Endothelial cell of umbilical vein (primary cell): ENCODE data around the gene EEF2K. TPM values are rescaled to one million over a fixed set of nuclear protein-coding genes. Genes with fewer than 3 reads are reported as not detected.
A peak's percentile ranks its signal among the peaks of the same experiment; 100 is the strongest.

Experiments
- BruUV-seq: library from RNA; stranded (reverse); fragments of 400-500 nt; replicated peaks from 2 replicates; lab custom pipeline; 2021; lab: Mats Ljungman, UMichigan
- CTCF ChIA-PET: fragments of 300-600, 350-600 bp; sonication (Branson Sonifier 250); formaldehyde crosslinking; loops from one replicate; lab custom pipeline; 2021; ENCODE audit warnings: antibody characterized with exemption, inconsistent platforms; lab: Charles Lee
- POLR2A ChIA-PET: fragments of 300-600, 350-600 bp; sonication (Branson Sonifier 250); formaldehyde crosslinking; loops from one replicate; lab custom pipeline; 2021; ENCODE audit warnings: antibody characterized with exemption, inconsistent platforms; lab: Charles Lee
- DNase-seq: peaks from one replicate; pipeline ENCODE4 v3.0.0-alpha.2; 2011; ENCODE audit warnings: low read depth, low spot score
- FAIRE-seq: peaks from 2 replicates; lab custom pipeline; 2011; peaks lifted over from hg19 to GRCh38; lab: Jason Lieb, UNC
- H2AFZ ChIP-seq: 2 replicates; pipeline ENCODE4 v1.6.0; 2012; ENCODE audit warnings: low read depth, low read length, control low read depth, inconsistent platforms
- H3K27ac ChIP-seq: 2 replicates; pipeline ENCODE4 v1.5.1; 2011; ENCODE audit warnings: low read depth, mild to moderate bottlenecking, control low read depth, low read length, moderate library complexity; ENCODE audit not compliant: insufficient read depth
- H3K27me3 ChIP-seq, 2 experiments: 2 replicates each; pipeline versions ENCODE4 v1.6.0 to v1.6.1; 2011; ENCODE audit warnings: low read length in 2 of 2, mixed read lengths in 1 of 2; ENCODE audit not compliant: control insufficient read depth in 2 of 2, insufficient read depth in 2 of 2
- H3K36me3 ChIP-seq, 2 experiments: 2 replicates in 1 of 2; 3 replicates in 1 of 2; pipeline ENCODE4 v1.5.1; 2011; ENCODE audit warnings: low read length in 2 of 2, mild to moderate bottlenecking in 1 of 2, moderate library complexity in 1 of 2; ENCODE audit not compliant: control insufficient read depth in 2 of 2, insufficient read depth in 2 of 2; ENCODE audit errors: extremely low read depth in 1 of 2
- H3K4me1 ChIP-seq: 3 replicates; pipeline ENCODE4 v1.5.1; 2011; ENCODE audit warnings: mild to moderate bottlenecking, low read length; ENCODE audit not compliant: control insufficient read depth, insufficient read depth; ENCODE audit errors: extremely low read depth
- H3K4me2 ChIP-seq: 2 replicates; pipeline ENCODE4 v1.6.1; 2011; ENCODE audit warnings: low read length, control low read depth, mixed read lengths; ENCODE audit not compliant: insufficient read depth
- H3K4me3 ChIP-seq, 3 experiments: fragments of 200-600 bp in 1 of 3; sonication (generic), shearing (Covaris generic) in 1 of 3; replicated peaks in 1 of 3; 2 replicates each; pipeline ENCODE4 v1.5.1; 2011 to 2016; ENCODE audit warnings: control low read depth in 3 of 3, low read length in 3 of 3, mild to moderate bottlenecking in 2 of 3, inconsistent platforms in 1 of 3, low read depth in 1 of 3, moderate library complexity in 1 of 3; ENCODE audit not compliant: insufficient read depth in 1 of 3
- H3K79me2 ChIP-seq: 2 replicates; pipeline ENCODE4 v1.6.0; 2012; ENCODE audit warnings: low read length, inconsistent platforms; ENCODE audit not compliant: control insufficient read depth, insufficient read depth
- H3K9ac ChIP-seq: replicated peaks from 2 replicates; pipeline ENCODE3; 2011; ENCODE audit warnings: low read length, control low read depth; ENCODE audit not compliant: insufficient read depth; ENCODE audit errors: extremely low read depth
- H3K9me1 ChIP-seq: replicated peaks from 3 replicates; pipeline ENCODE4 v1.6.0; 2011; ENCODE audit warnings: mild to moderate bottlenecking, low read length; ENCODE audit not compliant: control insufficient read depth, insufficient read depth; ENCODE audit errors: extremely low read depth
- H3K9me3 ChIP-seq: replicated peaks from 2 replicates; pipeline ENCODE4 v1.5.1; 2012; ENCODE audit warnings: low read length, inconsistent platforms; ENCODE audit not compliant: control insufficient read depth, insufficient read depth
- H4K20me1 ChIP-seq: replicated peaks from 2 replicates; pipeline ENCODE3; 2011; ENCODE audit warnings: mild to moderate bottlenecking, low read length; ENCODE audit not compliant: control insufficient read depth, insufficient read depth; ENCODE audit errors: extremely low read depth
- EZH2 ChIP-seq: IDR thresholded peaks from 2 replicates; pipeline ENCODE4 v1.6.1; 2012; ENCODE audit warnings: borderline replicate concordance, low read depth, mild to moderate bottlenecking, moderate library complexity, low read length, inconsistent platforms; ENCODE audit not compliant: severe bottlenecking
- FOS ChIP-seq: IDR thresholded peaks from 2 replicates; pipeline ENCODE4 v1.6.1; 2011; ENCODE audit warnings: mild to moderate bottlenecking, low read length, moderate library complexity, borderline replicate concordance; ENCODE audit not compliant: insufficient read depth
- GATA2 ChIP-seq: IDR thresholded peaks from 2 replicates; pipeline ENCODE4 v1.7.0; 2011; ENCODE audit warnings: low read depth, mild to moderate bottlenecking, moderate library complexity, mixed read lengths, low read length; ENCODE audit not compliant: insufficient read length, insufficient read depth
- JUN ChIP-seq: IDR thresholded peaks from 2 replicates; pipeline ENCODE4 v1.6.1; 2011; ENCODE audit warnings: borderline replicate concordance, low read depth; ENCODE audit not compliant: insufficient read length, insufficient read depth
- MYC ChIP-seq: IDR thresholded peaks from one replicate; pipeline ENCODE4 v1.6.1; 2011; ENCODE audit warnings: mild to moderate bottlenecking, low read depth, low read length
- POLR2A ChIP-seq: IDR thresholded peaks from 2 replicates; pipeline ENCODE4 v1.6.1; 2012; ENCODE audit warnings: low read depth, mild to moderate bottlenecking, control low read depth, low read length
- POLR2AphosphoS5 ChIP-seq: IDR thresholded peaks from 2 replicates; pipeline ENCODE4 v1.6.1; 2012; ENCODE audit warnings: low read depth, mild to moderate bottlenecking, control low read depth, low read length, moderate library complexity; ENCODE audit not compliant: insufficient read depth
- dilution Hi-C: fragments of 300-500 bp; cut with MboI; formaldehyde crosslinking; loops from one replicate; pipeline ENCODE4 v1.15.0; 2019; ENCODE audit warnings: low sequenced_read_pairs; ENCODE audit not compliant: extremely low pct_ligation_motif_present
- intact Hi-C: fragments of 100-400 bp; cut with micrococcal nuclease; formaldehyde crosslinking; loops from one replicate; pipeline ENCODE4 v1.10.0; 2022
- polyA plus RNA-seq, 4 experiments: library from polyadenylated mRNA; depleted of rRNA in 3 of 4; stranded (reverse) in 3 of 4; unstranded in 1 of 4; fragments of >200 nt; gene quantifications; 2 replicates each; pipeline versions ENCODE4 v1.2.1 to v1.2.3, GENCODE V29; 2011 to 2012; ENCODE audit warnings: missing spikeins in 1 of 4
- total RNA-seq: library from RNA; stranded (reverse); gene quantifications from 2 replicates; pipeline ENCODE4 v1.2.3, GENCODE V29; 2021
- TF ChIP-seq, protein P1 (sequence below): IDR thresholded peaks from 2 replicates; pipeline ENCODE4 v1.6.1; 2011; ENCODE audit not compliant: insufficient read depth, insufficient read length
- TF ChIP-seq, protein P2 (sequence below), 2 donors: IDR thresholded peaks; 1 replicate in 1 of 2; 2 replicates in 1 of 2; pipeline ENCODE4 v1.5.1; 2011; ENCODE audit warnings: low read length in 2 of 2, mild to moderate bottlenecking in 2 of 2, moderate library complexity in 2 of 2, control low read depth in 1 of 2, inconsistent platforms in 1 of 2, low read depth in 1 of 2; ENCODE audit not compliant: insufficient read depth in 1 of 2; ENCODE audit errors: extremely low read depth in 1 of 2

The EEF2K gene
- total and polyA plus RNA-seq, 2 donors (not counting 3 experiments of a cell fraction or from before 2014, with no cell fraction given), result 16.0 to 48.6 TPM

DNA sequence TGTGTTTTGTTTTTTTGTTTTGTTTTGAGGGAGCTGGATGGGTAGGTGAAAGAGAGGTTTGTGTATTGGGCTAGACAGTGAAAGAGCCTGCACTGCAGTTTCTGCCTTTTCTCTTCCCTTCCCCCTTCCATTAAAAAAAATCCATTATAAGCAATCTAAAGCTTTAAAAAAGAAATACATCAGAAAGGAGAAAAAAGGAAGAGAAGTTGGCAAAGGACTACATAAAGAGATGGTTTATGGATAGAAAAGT is 10.7 kb upstream of the EEF2K start:
- Histone ChIP-seq H3K79me2 (no peaks in the 10 kb centered on the region), H3K4me2 (no peak overlapping the region), H3K27me3 (no peaks in the 10 kb centered on the region), H4K20me1 (no peaks in the 10 kb centered on the region), H3K36me3 (no peaks in the 10 kb centered on the region), H3K27ac (no peak overlapping the region), H3K9ac (no peak overlapping the region), H3K4me1 (peaks cover 28% of the 10 kb centered on the region), H3K9me3 (no peaks in the 10 kb centered on the region), H3K9me1 (no peaks in the 10 kb centered on the region), H2AFZ (no peak overlapping the region), H3K4me3 (no peak overlapping the region)
- intact Hi-C loops (loop anchor here (1.0 kb wide), 1 partner anchor 11 kb away; the partner anchor contains the start of gene EEF2K), dilution Hi-C loops (no loop called here)
- no TSS peak for BruUV-seq
- no peak for TF ChIP-seq MYC
- no peak for TF ChIP-seq POLR2AphosphoS5
- TF ChIP-seq, protein P1, sequence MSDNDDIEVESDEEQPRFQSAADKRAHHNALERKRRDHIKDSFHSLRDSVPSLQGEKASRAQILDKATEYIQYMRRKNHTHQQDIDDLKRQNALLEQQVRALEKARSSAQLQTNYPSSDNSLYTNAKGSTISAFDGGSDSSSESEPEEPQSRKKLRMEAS, result no peak
- TF ChIP-seq POLR2A, result no peak
- no peak for TF ChIP-seq JUN
- TF ChIP-seq, protein P2, sequence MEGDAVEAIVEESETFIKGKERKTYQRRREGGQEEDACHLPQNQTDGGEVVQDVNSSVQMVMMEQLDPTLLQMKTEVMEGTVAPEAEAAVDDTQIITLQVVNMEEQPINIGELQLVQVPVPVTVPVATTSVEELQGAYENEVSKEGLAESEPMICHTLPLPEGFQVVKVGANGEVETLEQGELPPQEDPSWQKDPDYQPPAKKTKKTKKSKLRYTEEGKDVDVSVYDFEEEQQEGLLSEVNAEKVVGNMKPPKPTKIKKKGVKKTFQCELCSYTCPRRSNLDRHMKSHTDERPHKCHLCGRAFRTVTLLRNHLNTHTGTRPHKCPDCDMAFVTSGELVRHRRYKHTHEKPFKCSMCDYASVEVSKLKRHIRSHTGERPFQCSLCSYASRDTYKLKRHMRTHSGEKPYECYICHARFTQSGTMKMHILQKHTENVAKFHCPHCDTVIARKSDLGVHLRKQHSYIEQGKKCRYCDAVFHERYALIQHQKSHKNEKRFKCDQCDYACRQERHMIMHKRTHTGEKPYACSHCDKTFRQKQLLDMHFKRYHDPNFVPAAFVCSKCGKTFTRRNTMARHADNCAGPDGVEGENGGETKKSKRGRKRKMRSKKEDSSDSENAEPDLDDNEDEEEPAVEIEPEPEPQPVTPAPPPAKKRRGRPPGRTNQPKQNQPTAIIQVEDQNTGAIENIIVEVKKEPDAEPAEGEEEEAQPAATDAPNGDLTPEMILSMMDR (IDR thresholded peaks at IDR 0.05; ENCODE audit: extremely low read depth in 1 of 2, insufficient read depth in 1 of 2, low read depth in 1 of 2, low read length in 2 of 2), result no peak
- TF ChIP-seq GATA2, result no peak
- no peak for TF ChIP-seq EZH2
- TF ChIP-seq FOS, result no peak
- ChIA-PET CTCF (interaction anchor here (1.4 to 2.2 kb wide), 3 partner anchors 100 to 105 kb away, joined by 3 to 24 read pairs (median 11); no protein-coding TSS in a partner anchor), POLR2A (no interaction called here)
- no peak for DNase-seq
- peak; percentile 31 for FAIRE-seq
